ENCODE data around the gene HEXIM1. TPM values are rescaled to one million over a fixed set of nuclear protein-coding genes. Genes with fewer than 3 reads are reported as not detected.

Gene HEXIM1
- total RNA-seq, 6 donors from 2014 or later = 19.9 to 43.8 (median 32.3) TPM

GRCh38 chr17:45197108-45197507 is 48.8 kb downstream of the HEXIM1 start:
- H3K9me3 ChIP-seq = no peaks in the 10 kb centered on the region
- TF ChIP-seq EP300 (IDR thresholded peaks at IDR 0.05) (no peak), POLR2A (IDR thresholded peaks at IDR 0.05) (no peak), POLR2AphosphoS5 (IDR thresholded peaks at IDR 0.05) (no peak), CTCF (IDR thresholded peaks at IDR 0.05) (no peak)
- WGBS, 2 donors = 72 to 80% methylated on average over 5 to 6 of the region's 6 CpGs
- no peaks in the 10 kb centered on the region for H3K27me3 ChIP-seq
- H3K4me3 ChIP-seq = no peak overlapping the region
- H3K27ac ChIP-seq = peak overlapping the region in 1 of 4 donors; percentile 65
- DNase-seq (no peak), ATAC-seq (ENCODE audit: low FRiP score in 2 of 2) (no peak)
- peaks cover 8 to 16% (median 11%) of the 10 kb centered on the region in 4 donors for H3K4me1 ChIP-seq
- H3K36me3 ChIP-seq = no peaks in the 10 kb centered on the region

- Histone ChIP-seq H3K27me3 (no peaks in the 10 kb centered on the region), H3K27ac (peak overlapping the region in 3 of 4 donors; percentile 37 to 65 (median 38)), H3K9me3 (no peaks in the 10 kb centered on the region), H3K4me1 (peaks cover 8 to 16% (median 11%) of the 10 kb centered on the region in 4 donors), H3K4me3 (no peak overlapping the region), H3K36me3 (no peaks in the 10 kb centered on the region)
- ATAC-seq (ENCODE audit: low FRiP score in 2 of 2) = peak; percentile 97 to 98
- WGBS, 2 donors = 1 to 6% methylated on average over 9 of the region's 16 CpGs
- TF ChIP-seq EP300 (IDR thresholded peaks at IDR 0.05) (no peak), CTCF (IDR thresholded peaks at IDR 0.05) (peak; percentile 99 to 100 (median 99)), POLR2AphosphoS5 (IDR thresholded peaks at IDR 0.05) (peak; percentile 53 to 61), POLR2A (IDR thresholded peaks at IDR 0.05) (no peak)
- peak; percentile 96 to 99 for DNase-seq
Measured at GRCh38 chr17:45197555-45198334, 49.5 kb downstream of the HEXIM1 start.

GRCh38 chr17:45200701-45201100 is 52.4 kb downstream of the HEXIM1 start:
- Histone ChIP-seq H3K27me3 (no peaks in the 10 kb centered on the region), H3K4me3 (no peak overlapping the region), H3K4me1 (peaks cover 8 to 16% (median 11%) of the 10 kb centered on the region in 4 donors), H3K27ac (no peak overlapping the region), H3K36me3 (no peaks in the 10 kb centered on the region), H3K9me3 (no peaks in the 10 kb centered on the region)
- DNase-seq = peak in 1 of 2 donors; percentile 38
- TF ChIP-seq CTCF (IDR thresholded peaks at IDR 0.05) (peak in 1 of 6 experiments; percentile 6), POLR2AphosphoS5 (IDR thresholded peaks at IDR 0.05) (no peak)
- ATAC-seq (ENCODE audit: low FRiP score in 2 of 2) = peak in 1 of 2 donors; percentile 74
- 62 to 64% methylated on average over 9 of the region's 9 CpGs for WGBS, 2 donors

- ATAC-seq (ENCODE audit: low FRiP score in 2 of 2) (no peak), DNase-seq (no peak)
- TF ChIP-seq POLR2A (IDR thresholded peaks at IDR 0.05) = no peak
- no peak for TF ChIP-seq EP300 (IDR thresholded peaks at IDR 0.05)
- TF ChIP-seq CTCF (IDR thresholded peaks at IDR 0.05) = no peak
- no peak for TF ChIP-seq POLR2AphosphoS5 (IDR thresholded peaks at IDR 0.05)
- Histone ChIP-seq H3K4me3 (no peak overlapping the region), H3K36me3 (no peaks in the 10 kb centered on the region), H3K27ac (no peak overlapping the region), H3K27me3 (no peaks in the 10 kb centered on the region), H3K9me3 (no peaks in the 10 kb centered on the region), H3K4me1 (peaks cover 8 to 16% (median 11%) of the 10 kb centered on the region in 4 donors)
- WGBS, 2 donors = 90 to 95% methylated on average over 4 of the region's 4 CpGs
Measured at GRCh38 chr17:45201457-45201856, 53.2 kb downstream of the HEXIM1 start.

Small RNAs within 50 kb of the gene (small RNA-seq; reads per million reads assigned to genes)
- gene MIR6784 = 0 to 0.07 (median 0) reads per million in 4 donors

Other genes with a start within 250 kb of the HEXIM1 start
- 100 to 1,000 TPM in 1 of 6 donors, 10 to 100 TPM in 5; 66.6 to 146 (median 75.6) TPM for gene EFTUD2, start 249.0 kb upstream of the HEXIM1 start, total RNA-seq
- gene GFAP, start 233.0 kb upstream of the HEXIM1 start, total RNA-seq = not detected
- gene KIF18B, start 200.7 kb upstream of the HEXIM1 start, total RNA-seq = 1 to 10 TPM in 4 of 6 donors, under 1 TPM in 2; 0.49 to 2.9 (median 1.3) TPM
- under 1 TPM in 1 of 6 donors, not detected in 5; 0.44 TPM for gene C1QL1, start 180.2 kb upstream of the HEXIM1 start, total RNA-seq
- 10 to 100 TPM; 16.0 to 29.3 (median 22.2) TPM for gene DCAKD, start 96.8 kb upstream of the HEXIM1 start, total RNA-seq
- 100 to 1,000 TPM in 3 of 6 donors, 10 to 100 TPM in 3; 55.1 to 132 (median 92.3) TPM for gene NMT1, start 87.2 kb upstream of the HEXIM1 start, total RNA-seq
- gene PLCD3, start 16.0 kb upstream of the HEXIM1 start, total RNA-seq = 10 to 100 TPM; 24.2 to 65.6 (median 50.6) TPM
- 10 to 100 TPM in 5 of 6 donors, 1 to 10 TPM in 1; 9.7 to 68.1 (median 23.4) TPM for gene ACBD4, start 12.8 kb upstream of the HEXIM1 start, total RNA-seq
- 10 to 100 TPM in 2 of 6 donors, 1 to 10 TPM in 4; 4.1 to 14.7 (median 9.3) TPM for gene HEXIM2, start 13.4 kb downstream of the HEXIM1 start, total RNA-seq
- 100 to 1,000 TPM in 3 of 6 donors, 10 to 100 TPM in 3; 42.9 to 119 (median 98.3) TPM for gene FMNL1, start 73.4 kb downstream of the HEXIM1 start, total RNA-seq
- gene SPATA32, start 113.6 kb downstream of the HEXIM1 start, total RNA-seq = under 1 TPM in 1 of 6 donors, not detected in 5; 0.20 TPM
- gene MAP3K14, start 168.5 kb downstream of the HEXIM1 start, total RNA-seq = 10 to 100 TPM; 11.4 to 17.8 (median 13.5) TPM

Measured in upper lobe of left lung (tissue), 6 donors.